Spinal cord (tissue), 10 donors: Measurements from ENCODE around the gene PINK1. TPM values are rescaled to one million over a fixed set of nuclear protein-coding genes. Genes with fewer than 3 reads are reported as not detected.
"Not testable (repeated sequence)": the region's sequence is repeated elsewhere in the genome, so short reads cannot be mapped to it uniquely, and the experiment has no call there.

Experiments
- DNase-seq, 6 donors: peaks; one replicate each; pipeline versions ENCODE4 v3.0.0 to v3.0.0-alpha.2; 2013 to 2015; ENCODE audit warnings: low spot score in 6 of 6, low read depth in 4 of 6
- H3K27ac ChIP-seq: one replicate; pipeline ENCODE4 v1.5.1; 2013; ENCODE audit warnings: low read depth, low read length, control low read depth
- H3K27me3 ChIP-seq: one replicate; pipeline ENCODE4 v1.6.1; 2013; ENCODE audit warnings: low read length; ENCODE audit not compliant: control insufficient read depth, insufficient read depth
- H3K36me3 ChIP-seq: one replicate; pipeline ENCODE4 v1.6.1; 2013; ENCODE audit warnings: low read length; ENCODE audit not compliant: control insufficient read depth, insufficient read depth
- H3K4me1 ChIP-seq: one replicate; pipeline ENCODE4 v1.6.1; 2013; ENCODE audit warnings: low read length; ENCODE audit not compliant: control insufficient read depth, insufficient read depth
- H3K4me3 ChIP-seq: one replicate; pipeline ENCODE4 v1.5.1; 2013; ENCODE audit warnings: low read depth, low read length, control low read depth
- H3K9me3 ChIP-seq: one replicate; pipeline ENCODE4 v1.6.1; 2013; ENCODE audit warnings: low read length; ENCODE audit not compliant: control insufficient read depth, insufficient read depth
- WGBS: methylation state at CpG from one replicate; pipeline ENCODE4 v1.1.5; 2013; ENCODE audit warnings: missing lambda C conversion rate; ENCODE audit not compliant: insufficient coverage; 5-methylcytosine and 5-hydroxymethylcytosine counted together
- polyA plus RNA-seq, 2 donors: library from polyadenylated mRNA; unstranded; fragments of 120-200 nt; gene quantifications; one replicate each; pipeline ENCODE4 v1.2.1, GENCODE V29; 2013; ENCODE audit not compliant: insufficient read length in 2 of 2
- total RNA-seq, 2 donors: library from RNA; depleted of rRNA in 1 of 2; stranded (reverse); fragments of 120-200 nt in 1 of 2; fragments of >200 nt in 1 of 2; gene quantifications; one replicate each; pipeline versions ENCODE4 v1.2.3 to v1.2.4, GENCODE V29; 2013 to 2014
- donor health status: healthy.

The PINK1 gene
- total and polyA plus RNA-seq, 4 donors = 106 to 164 (median 139) TPM

GRCh38 chr1:20666146-20666545, 32.9 kb downstream of the PINK1 start:
- DNase-seq = no peak
- H3K27me3 ChIP-seq = no peaks in the 10 kb centered on the region
- H3K9me3 ChIP-seq = no peaks in the 10 kb centered on the region
- H3K36me3 ChIP-seq = peaks cover 25% of the 10 kb centered on the region
- H3K4me3 ChIP-seq = no peak overlapping the region
- 83% methylated on average over 14 of the region's 16 CpGs for WGBS
- no peak overlapping the region for H3K27ac ChIP-seq
- H3K4me1 ChIP-seq = peaks cover 11% of the 10 kb centered on the region

- H3K27ac ChIP-seq = no peak overlapping the region
- 100% methylated on average over 1 of the region's 1 CpG for WGBS
- DNase-seq = no peak
- no peak overlapping the region for H3K4me3 ChIP-seq
- peaks cover 29% of the 10 kb centered on the region for H3K36me3 ChIP-seq
- no peaks in the 10 kb centered on the region for H3K9me3 ChIP-seq
- peaks cover 8% of the 10 kb centered on the region for H3K4me1 ChIP-seq
- H3K27me3 ChIP-seq = no peaks in the 10 kb centered on the region
Observed at GRCh38 chr1:20666804-20667203, 33.5 kb downstream of the PINK1 start.

- no peaks in the 10 kb centered on the region for H3K4me1 ChIP-seq
- WGBS = 100% methylated on average over 1 of the region's 1 CpG
- DNase-seq = no peak
- peaks cover 35% of the 10 kb centered on the region for H3K36me3 ChIP-seq
- no peak overlapping the region for H3K27ac ChIP-seq
- H3K4me3 ChIP-seq = no peak overlapping the region
- H3K27me3 ChIP-seq = no peaks in the 10 kb centered on the region
- no peaks in the 10 kb centered on the region for H3K9me3 ChIP-seq
Observed at GRCh38 chr1:20668581-20668980, 35.3 kb downstream of the PINK1 start.

- Histone ChIP-seq H3K9me3 (no peaks in the 10 kb centered on the region), H3K27me3 (no peaks in the 10 kb centered on the region), H3K36me3 (peaks cover 29% of the 10 kb centered on the region), H3K4me3 (no peak overlapping the region), H3K4me1 (no peaks in the 10 kb centered on the region), H3K27ac (no peak overlapping the region)
- WGBS = 87% methylated on average over 5 of the region's 5 CpGs
- DNase-seq = no peak
Observed at GRCh38 chr1:20670936-20671335, 37.7 kb downstream of the PINK1 start.

GRCh38 chr1:20672265-20672632, 39.0 kb downstream of the PINK1 start:
- WGBS = 86% methylated on average over 4 of the region's 4 CpGs
- H3K36me3 ChIP-seq = peaks cover 25% of the 10 kb centered on the region
- no peaks in the 10 kb centered on the region for H3K9me3 ChIP-seq
- H3K4me3 ChIP-seq = no peak overlapping the region
- H3K4me1 ChIP-seq = no peaks in the 10 kb centered on the region
- no peaks in the 10 kb centered on the region for H3K27me3 ChIP-seq
- no peak overlapping the region for H3K27ac ChIP-seq
- DNase-seq = no peak

GRCh38 chr1:20673626-20674025, 40.4 kb downstream of the PINK1 start:
- not testable (repeated sequence) for H3K27me3 ChIP-seq, DNase-seq, H3K9me3 ChIP-seq, H3K4me3 ChIP-seq, H3K4me1 ChIP-seq, H3K27ac ChIP-seq
- peaks cover 25% of the 10 kb centered on the region for H3K36me3 ChIP-seq
- WGBS = 95% methylated on average over 4 of the region's 11 CpGs

- no peak overlapping the region for H3K4me3 ChIP-seq
- H3K27ac ChIP-seq = no peak overlapping the region
- no peaks in the 10 kb centered on the region for H3K9me3 ChIP-seq
- H3K36me3 ChIP-seq = peaks cover 16% of the 10 kb centered on the region
- no peaks in the 10 kb centered on the region for H3K4me1 ChIP-seq
- no peaks in the 10 kb centered on the region for H3K27me3 ChIP-seq
- no peak for DNase-seq
- 82% methylated on average over 2 of the region's 6 CpGs for WGBS
Observed at GRCh38 chr1:20678599-20678998, 45.3 kb downstream of the PINK1 start.

GRCh38 chr1:20680269-20680668, 47.0 kb downstream of the PINK1 start:
- WGBS = no CpG with 5 or more reads among the region's 5 CpGs

GRCh38 chr1:20681999-20682398, 48.7 kb downstream of the PINK1 start:
- H3K4me3 ChIP-seq = no peak overlapping the region
- H3K36me3 ChIP-seq = peaks cover 43% of the 10 kb centered on the region
- H3K9me3 ChIP-seq = no peaks in the 10 kb centered on the region
- H3K27ac ChIP-seq = no peak overlapping the region
- 95% methylated on average over 9 of the region's 9 CpGs for WGBS
- H3K27me3 ChIP-seq = no peaks in the 10 kb centered on the region
- DNase-seq = no peak
- peaks cover 16% of the 10 kb centered on the region for H3K4me1 ChIP-seq

More at GRCh38 chr1:20680269-20680668, 47.0 kb downstream of the PINK1 start:
- H3K4me3 ChIP-seq = no peak overlapping the region
- no peaks in the 10 kb centered on the region for H3K9me3 ChIP-seq
- peaks cover 30% of the 10 kb centered on the region for H3K36me3 ChIP-seq
- no peaks in the 10 kb centered on the region for H3K27me3 ChIP-seq
- no peak for DNase-seq
- H3K27ac ChIP-seq = no peak overlapping the region
- H3K4me1 ChIP-seq = peaks cover 6% of the 10 kb centered on the region

GRCh38 chr1:20682571-20683236, 49.4 kb downstream of the PINK1 start:
- H3K27me3 ChIP-seq = no peaks in the 10 kb centered on the region
- DNase-seq = no peak
- no peaks in the 10 kb centered on the region for H3K9me3 ChIP-seq
- peaks cover 50% of the 10 kb centered on the region for H3K36me3 ChIP-seq
- H3K4me1 ChIP-seq = peaks cover 16% of the 10 kb centered on the region
- no peak overlapping the region for H3K27ac ChIP-seq
- WGBS = 88% methylated on average over 24 of the region's 24 CpGs
- H3K4me3 ChIP-seq = no peak overlapping the region
